Activated CD4-positive, alpha-beta T cell treated with anti-CD3 and anti-CD28 coated beads for 24 hours (primary cell): ENCODE measurements around the gene FSIP2.
"Not testable (repeated sequence)": the region's sequence is repeated elsewhere in the genome, so short reads cannot be mapped to it uniquely, and the experiment has no call there.

Experiments
- DNase-seq, 2 donors: peaks; one replicate each; pipeline ENCODE4 v3.0.0-alpha.2; 2020; ENCODE audit warnings: low read depth in 2 of 2

The FSIP2 gene

DNA sequence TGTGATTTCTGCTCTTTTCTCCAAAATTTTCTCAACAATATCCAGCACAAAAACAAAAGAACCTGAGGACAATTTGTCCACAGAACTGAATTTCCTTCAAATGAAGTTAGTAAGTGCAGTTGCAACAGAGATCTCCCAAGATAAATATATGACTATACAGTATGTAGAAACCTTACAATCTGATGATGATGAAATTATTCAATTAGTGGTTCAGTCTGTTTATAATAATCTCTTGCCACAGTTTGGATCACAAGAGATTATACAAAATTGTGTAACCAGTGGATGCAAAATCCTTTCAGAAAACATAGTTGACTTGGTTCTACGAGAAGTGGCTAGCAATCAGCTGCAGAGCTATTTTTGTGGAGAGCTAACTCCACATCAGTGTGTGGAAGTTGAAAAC lies 68.7 kb downstream of the FSIP2 start:
- DNase-seq: no peak

DNA sequence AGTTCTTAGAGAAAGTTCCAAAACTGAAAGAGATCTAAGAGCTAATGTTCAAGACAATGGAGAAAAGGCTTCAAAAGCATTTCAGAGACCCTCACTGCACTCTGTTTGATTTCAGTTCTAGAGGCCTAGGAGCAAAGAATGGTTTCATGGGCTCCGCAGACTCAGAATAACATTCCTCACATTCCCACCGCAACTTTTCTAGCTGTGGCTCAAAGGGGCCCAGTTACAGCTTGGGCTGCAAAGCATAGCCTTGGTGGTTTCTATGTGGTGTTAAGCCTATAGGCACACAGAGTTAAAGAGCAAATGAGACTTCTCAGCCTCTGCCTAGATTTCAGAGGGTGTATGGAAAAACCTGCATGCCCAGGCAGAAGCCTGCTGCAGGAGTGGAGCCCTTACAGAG lies 73.0 kb downstream of the FSIP2 start:
- no peak for DNase-seq

- no peak for DNase-seq
These were observed 75.1 kb downstream of the FSIP2 start for GRCh38 chr2:185813707-185814106.

DNA sequence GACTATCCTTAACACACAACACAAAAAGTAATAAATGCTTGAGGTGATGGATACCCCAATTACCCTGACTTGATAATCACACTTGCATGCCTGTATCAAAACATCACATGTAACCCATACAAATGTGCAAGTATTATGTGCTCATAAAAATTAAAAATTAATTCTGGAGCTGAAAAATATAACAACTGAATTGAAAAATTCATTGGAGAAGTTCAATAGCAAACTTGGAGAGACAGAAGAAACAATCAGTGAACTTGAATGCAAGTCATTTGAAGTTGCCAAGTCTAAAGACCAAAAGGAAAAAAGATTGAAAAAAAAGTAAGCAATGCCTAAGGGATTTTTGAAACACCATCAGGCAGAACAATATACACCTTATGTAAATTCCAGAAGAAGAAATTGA lies 79.4 kb downstream of the FSIP2 start:
- DNase-seq: no peak

GRCh38 chr2:185821467-185821866 lies 82.9 kb downstream of the FSIP2 start:
- no peak for DNase-seq

GRCh38 chr2:185823773-185824172 lies 85.2 kb downstream of the FSIP2 start:
- no peak for DNase-seq

DNA sequence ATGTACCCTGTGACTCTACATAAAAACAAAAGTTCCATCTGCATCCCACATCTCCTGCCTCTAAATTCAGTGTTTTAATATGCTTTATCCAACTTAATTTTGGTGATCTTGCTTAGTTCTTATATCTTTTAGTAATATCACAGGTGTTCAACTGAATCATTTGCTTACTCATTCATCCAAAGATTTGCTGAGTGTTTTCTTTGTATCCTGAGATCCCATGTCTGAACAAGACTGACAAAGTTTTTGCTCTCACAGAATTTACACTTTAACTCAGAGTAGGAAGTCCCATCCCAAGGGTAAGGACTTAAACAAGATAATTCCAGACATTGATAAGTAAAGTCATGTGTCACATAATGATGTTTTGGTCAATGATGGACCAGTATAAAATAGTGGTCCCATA lies 87.0 kb downstream of the FSIP2 start:
- DNase-seq: no peak

DNA sequence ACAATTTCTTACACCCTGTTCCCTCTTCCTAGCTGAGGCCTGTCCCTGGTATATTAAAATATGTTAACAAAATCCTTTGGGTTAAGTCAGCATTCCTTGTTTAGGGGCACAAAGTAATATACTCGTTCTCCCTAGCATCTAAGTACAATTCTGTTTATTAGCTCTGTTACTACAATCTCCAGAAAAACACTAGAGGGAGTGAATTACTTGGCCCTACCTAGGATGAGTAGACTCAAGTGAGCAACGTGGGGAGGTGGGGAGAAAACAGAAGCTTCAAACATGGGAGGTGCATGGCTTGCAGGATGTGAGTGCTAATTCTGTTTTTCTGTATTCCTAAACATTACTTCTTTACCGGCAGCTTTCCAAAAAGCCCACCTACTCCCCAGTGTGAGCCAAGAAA lies 89.7 kb downstream of the FSIP2 start:
- no peak for DNase-seq

DNA sequence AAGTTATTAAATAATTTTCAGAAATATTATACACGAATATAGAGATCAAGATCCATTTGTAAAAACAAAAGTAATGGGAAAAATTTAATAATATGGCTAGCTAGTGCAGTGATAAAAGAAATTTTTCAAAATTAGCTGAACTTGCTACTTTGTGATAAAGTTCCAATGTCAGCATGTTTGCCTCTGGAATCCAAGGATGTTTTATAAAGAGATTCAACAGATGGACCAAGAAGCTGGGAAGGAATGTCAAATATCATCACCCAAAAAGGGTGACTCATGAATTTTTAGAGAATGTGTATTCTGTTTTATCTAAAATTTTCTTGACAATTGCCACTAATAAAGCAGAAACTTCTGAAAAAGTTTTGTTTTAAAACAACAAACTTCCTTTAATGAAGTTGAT lies 95.3 kb downstream of the FSIP2 start:
- no peak for DNase-seq

- no peak for DNase-seq
These were observed 97.4 kb downstream of the FSIP2 start for GRCh38 chr2:185835974-185836373.

- DNase-seq: no peak
These were observed 116.3 kb downstream of the FSIP2 start for GRCh38 chr2:185854885-185855284.

GRCh38 chr2:185857691-185858090 lies 119.1 kb downstream of the FSIP2 start:
- no peak for DNase-seq

- DNase-seq: no peak
These were observed 120.9 kb downstream of the FSIP2 start for GRCh38 chr2:185859506-185859905.

DNA sequence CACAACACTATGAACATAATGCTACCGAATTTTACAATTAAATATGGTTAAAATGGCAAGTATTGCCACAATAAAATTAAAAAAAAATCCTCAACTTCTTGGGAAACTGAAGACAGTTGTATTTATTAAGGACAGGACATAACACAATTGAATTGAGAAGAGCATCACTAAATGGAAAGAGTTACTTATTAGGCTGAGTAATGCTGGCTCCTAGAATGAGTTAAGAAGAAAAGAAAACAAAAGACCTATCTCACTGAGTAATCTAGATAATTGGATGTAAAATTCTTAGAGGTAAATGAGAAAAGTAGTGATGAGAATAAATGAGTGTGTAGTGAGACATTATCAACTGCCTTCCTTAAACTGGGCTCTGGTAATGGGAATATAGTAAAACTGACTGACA lies 121.7 kb downstream of the FSIP2 start:
- no peak for DNase-seq

DNA sequence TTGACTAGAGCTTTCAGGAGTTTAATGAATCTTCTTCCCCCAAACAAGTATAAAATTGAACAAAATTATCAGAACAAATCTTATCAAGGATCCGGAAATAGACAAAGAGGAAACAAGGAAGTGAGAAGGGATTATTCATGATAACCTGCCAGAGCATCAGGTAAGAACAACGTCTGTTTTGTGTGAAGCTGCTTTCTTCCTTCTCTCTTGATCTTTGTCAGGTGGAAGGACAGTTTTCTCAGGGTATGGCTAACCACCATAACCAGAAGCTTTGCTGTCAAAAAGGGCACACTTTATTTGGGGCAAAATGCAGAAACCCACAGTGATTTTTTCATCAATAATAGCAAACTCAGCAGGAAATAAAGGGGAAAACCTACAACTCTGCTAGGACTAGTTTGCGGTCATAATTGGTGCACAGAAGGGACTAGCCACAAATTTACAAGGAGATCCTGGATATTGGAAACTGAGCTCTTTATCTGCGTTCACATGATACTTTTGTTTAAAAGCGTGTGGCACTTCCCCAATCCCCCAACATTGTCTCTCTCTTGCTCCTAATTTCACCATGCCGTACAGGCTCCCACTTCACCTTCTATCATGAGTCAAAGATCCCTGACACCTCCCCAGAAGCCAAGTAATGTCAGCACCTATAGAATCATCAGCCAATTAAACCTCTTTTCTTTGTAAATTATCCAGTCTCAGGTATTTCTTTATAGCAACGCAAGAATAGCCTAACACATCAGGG lies 124.2 kb downstream of the FSIP2 start:
- no peak for DNase-seq

DNA sequence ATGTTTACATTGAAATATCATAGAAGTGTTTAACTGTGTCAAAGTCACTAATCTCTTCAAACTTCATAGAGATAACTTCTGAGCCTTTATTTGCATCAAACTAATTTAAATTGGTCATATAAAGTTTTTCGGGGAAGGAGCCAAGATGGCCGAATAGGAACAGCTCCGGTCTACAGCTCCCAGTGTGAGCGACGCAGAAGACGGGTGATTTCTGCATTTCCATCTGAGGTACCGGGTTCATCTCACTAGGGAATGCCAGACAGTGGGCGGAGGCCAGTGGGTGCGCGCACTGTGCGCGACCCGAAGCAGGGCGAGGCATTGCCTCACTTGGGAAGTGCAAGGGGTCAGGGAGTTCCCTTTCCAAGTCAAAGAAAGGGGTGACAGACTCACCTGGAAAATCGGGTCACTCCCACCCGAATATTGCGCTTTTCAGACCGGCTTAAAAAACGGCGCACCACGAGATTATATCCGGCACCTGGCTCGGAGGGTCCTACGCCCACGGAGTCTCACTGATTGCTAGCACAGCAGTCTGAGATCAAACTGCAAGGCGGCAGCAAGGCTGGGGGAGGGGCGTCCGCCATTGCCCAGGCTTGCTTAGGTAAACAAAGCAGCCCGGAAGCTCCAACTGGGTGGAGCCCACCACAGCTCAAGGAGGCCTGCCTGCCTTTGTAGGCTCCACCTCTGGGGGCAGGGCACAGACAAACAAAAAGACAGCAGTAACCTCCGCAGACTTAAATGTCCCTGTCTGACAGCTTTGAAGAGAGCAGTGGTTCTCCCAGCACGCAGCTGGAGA lies 126.1 kb downstream of the FSIP2 start:
- DNase-seq: not testable (repeated sequence)

- DNase-seq: no peak
These were observed 136.7 kb downstream of the FSIP2 start for GRCh38 chr2:185875136-185875931.

- no peak for DNase-seq
These were observed 137.6 kb downstream of the FSIP2 start for GRCh38 chr2:185876234-185876633.

GRCh38 chr2:185880396-185880795 lies 141.8 kb downstream of the FSIP2 start:
- DNase-seq: no peak
